NT2/D1 (cell line): ENCODE data around the gene FER.

ENCODE experiments used
- SUZ12 ChIP-seq: IDR thresholded peaks from 2 replicates; pipeline ENCODE4 v1.6.1; 2011; ENCODE audit not compliant: insufficient read length, insufficient read depth; ENCODE audit errors: extremely low read depth
- YY1 ChIP-seq: IDR thresholded peaks from 2 replicates; pipeline ENCODE4 v1.6.1; 2011; ENCODE audit not compliant: insufficient read length, insufficient read depth
- ZNF274 ChIP-seq: IDR thresholded peaks from 2 replicates; pipeline ENCODE4 v1.6.1; 2011; ENCODE audit warnings: mild to moderate bottlenecking, low read depth, low read length

- TF ChIP-seq SUZ12 (no peak), YY1 (no peak), ZNF274 (no peak)
Observed at GRCh38 chr5:109006129-109006528, 258.4 kb downstream of the FER start.
